Measurements from ENCODE around the gene MTRR. TPM values are rescaled to one million over a fixed set of nuclear protein-coding genes. Genes with fewer than 3 reads are reported as not detected.

The MTRR gene
- total RNA-seq, 1 experiment from 2014 or later = 72.6 TPM

DNA sequence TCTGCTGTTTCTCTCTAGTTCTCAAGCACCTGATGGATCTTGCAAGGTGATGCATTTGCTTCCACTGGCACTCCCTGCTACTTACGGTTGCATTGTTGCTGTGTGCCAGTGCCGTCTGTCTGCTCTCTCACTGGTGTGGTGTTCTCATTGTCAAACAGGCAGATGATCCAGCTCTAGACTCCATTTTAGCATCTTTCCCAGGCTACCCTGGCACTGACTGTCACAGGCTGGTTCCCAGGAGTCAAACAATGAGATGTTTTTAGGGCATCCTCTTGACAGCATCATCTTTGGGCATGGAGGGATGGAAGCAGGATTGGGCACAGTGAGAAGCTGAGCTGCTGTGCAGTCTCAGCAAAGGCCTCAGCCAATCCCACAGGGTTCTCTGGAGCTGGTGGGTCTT lies 12.9 kb downstream of the MTRR start:
- Histone ChIP-seq H3K27ac (no peak overlapping the region), H3K9me3 (ENCODE audit: insufficient read depth, low read depth) (no peaks in the 10 kb centered on the region), H3K9me2 (ENCODE audit: insufficient read depth) (no peaks in the 10 kb centered on the region), H3F3A (ENCODE audit: insufficient read depth, low read depth) (peaks cover 11% of the 10 kb centered on the region; the same call in 1 of the 2 replicates), H3K4me1 (replicated peaks; ENCODE audit: insufficient read depth) (no peaks in the 10 kb centered on the region), H3K4me3 (no peak overlapping the region), H3K4me2 (no peak overlapping the region), H4K20me1 (ENCODE audit: insufficient read depth) (peaks cover 6% of the 10 kb centered on the region), H2AFZ (no peak overlapping the region), H3K36me3 (ENCODE audit: low read depth) (peaks cover 45% of the 10 kb centered on the region), H3K79me2 (ENCODE audit: low read depth) (no peaks in the 10 kb centered on the region), H3K27me3 (ENCODE audit: insufficient read depth, low read depth) (no peaks in the 10 kb centered on the region)
- POLR2A ChIA-PET (ENCODE audit: unreplicated experiment) = no interaction called here
- CTCF ChIA-PET = no interaction called here
- TF ChIP-seq, protein P1, sequence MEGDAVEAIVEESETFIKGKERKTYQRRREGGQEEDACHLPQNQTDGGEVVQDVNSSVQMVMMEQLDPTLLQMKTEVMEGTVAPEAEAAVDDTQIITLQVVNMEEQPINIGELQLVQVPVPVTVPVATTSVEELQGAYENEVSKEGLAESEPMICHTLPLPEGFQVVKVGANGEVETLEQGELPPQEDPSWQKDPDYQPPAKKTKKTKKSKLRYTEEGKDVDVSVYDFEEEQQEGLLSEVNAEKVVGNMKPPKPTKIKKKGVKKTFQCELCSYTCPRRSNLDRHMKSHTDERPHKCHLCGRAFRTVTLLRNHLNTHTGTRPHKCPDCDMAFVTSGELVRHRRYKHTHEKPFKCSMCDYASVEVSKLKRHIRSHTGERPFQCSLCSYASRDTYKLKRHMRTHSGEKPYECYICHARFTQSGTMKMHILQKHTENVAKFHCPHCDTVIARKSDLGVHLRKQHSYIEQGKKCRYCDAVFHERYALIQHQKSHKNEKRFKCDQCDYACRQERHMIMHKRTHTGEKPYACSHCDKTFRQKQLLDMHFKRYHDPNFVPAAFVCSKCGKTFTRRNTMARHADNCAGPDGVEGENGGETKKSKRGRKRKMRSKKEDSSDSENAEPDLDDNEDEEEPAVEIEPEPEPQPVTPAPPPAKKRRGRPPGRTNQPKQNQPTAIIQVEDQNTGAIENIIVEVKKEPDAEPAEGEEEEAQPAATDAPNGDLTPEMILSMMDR (conservative IDR thresholded peaks at IDR 0.05) = no peak
- TF ChIP-seq EZH2 (IDR thresholded peaks at IDR 0.05; ENCODE audit: low read depth) = no peak
- no peak for DNase-seq
- intact Hi-C loops (cut with micrococcal nuclease; ENCODE audit: unreplicated experiment) = no loop called here
- BruUV-seq (replicated peaks) = no TSS peak

DNA sequence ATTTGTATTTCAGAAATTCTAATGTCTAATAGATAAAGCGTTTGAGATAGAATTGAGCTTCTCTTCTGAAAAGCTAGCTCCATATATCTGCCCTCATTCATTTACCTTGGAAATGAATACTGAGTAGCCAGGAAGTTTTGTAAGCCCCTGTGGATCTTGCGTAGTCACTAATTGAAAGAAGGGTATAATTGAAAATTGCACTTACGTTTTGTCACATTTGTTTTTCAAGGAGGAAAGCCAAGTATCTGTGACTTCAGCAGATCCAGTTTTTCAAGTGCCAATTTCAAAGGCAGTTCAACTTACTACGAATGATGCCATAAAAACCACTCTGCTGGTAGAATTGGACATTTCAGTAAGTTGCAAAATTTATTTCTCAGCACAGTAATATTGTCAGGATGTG lies 14.0 kb downstream of the MTRR start:
- Histone ChIP-seq H2AFZ (no peak overlapping the region), H3K79me2 (ENCODE audit: low read depth) (no peaks in the 10 kb centered on the region), H3K36me3 (ENCODE audit: low read depth) (peaks cover 43% of the 10 kb centered on the region), H3K9me3 (ENCODE audit: insufficient read depth, low read depth) (no peaks in the 10 kb centered on the region), H3K4me3 (no peak overlapping the region), H3K4me1 (replicated peaks; ENCODE audit: insufficient read depth) (no peaks in the 10 kb centered on the region), H3K9me2 (ENCODE audit: insufficient read depth) (no peaks in the 10 kb centered on the region), H3K27me3 (ENCODE audit: insufficient read depth, low read depth) (no peaks in the 10 kb centered on the region), H3K27ac (no peak overlapping the region), H4K20me1 (ENCODE audit: insufficient read depth) (peaks cover 8% of the 10 kb centered on the region), H3K4me2 (no peak overlapping the region), H3F3A (ENCODE audit: insufficient read depth, low read depth) (peaks cover 11% of the 10 kb centered on the region; the same call in 1 of the 2 replicates)
- no TSS peak for BruUV-seq (replicated peaks)
- ChIA-PET POLR2A (ENCODE audit: unreplicated experiment) (no interaction called here), CTCF (no interaction called here)
- DNase-seq = no peak
- TF ChIP-seq EZH2 (IDR thresholded peaks at IDR 0.05; ENCODE audit: low read depth) = no peak
- TF ChIP-seq, protein P1 (conservative IDR thresholded peaks at IDR 0.05) = no peak
- intact Hi-C loops (cut with micrococcal nuclease; ENCODE audit: unreplicated experiment) = no loop called here

DNA sequence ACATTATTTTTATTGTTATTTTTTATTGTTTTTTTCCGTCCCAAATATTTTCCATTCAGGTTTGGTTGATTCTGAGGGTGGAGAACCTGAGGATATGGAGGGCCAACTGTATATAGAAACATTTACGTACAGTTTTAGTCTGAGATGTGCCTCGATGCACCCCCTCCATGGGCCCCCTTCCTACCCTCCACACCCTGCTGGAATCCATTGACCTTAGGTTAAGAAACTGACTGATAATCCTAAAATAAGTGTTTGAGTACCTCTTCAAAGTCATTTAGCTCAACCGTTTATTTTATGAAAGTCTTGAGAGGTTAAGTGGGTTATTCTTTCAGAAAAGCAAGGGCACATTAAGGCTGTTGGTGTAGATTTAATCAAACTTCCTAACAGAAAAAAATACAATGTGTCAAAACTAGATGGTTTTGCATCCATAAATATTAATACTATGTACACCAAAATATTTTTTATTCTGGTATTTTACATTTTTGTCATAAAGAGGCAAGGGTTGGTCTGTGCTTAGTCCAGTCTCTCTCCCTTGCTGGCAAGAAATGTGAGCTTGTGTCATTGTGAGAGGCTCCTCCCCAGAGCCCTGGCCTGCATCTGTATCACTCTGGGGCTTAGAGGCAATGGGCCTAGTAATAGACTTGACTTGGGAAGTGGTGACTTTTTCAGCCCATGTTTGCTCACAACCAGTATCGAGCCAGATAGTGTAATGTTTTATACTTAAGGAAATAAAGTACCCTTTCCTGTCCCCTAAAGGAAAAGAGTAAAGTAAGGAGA lies 15.7 kb downstream of the MTRR start:
- no peak overlapping the region for H2AFZ ChIP-seq
- POLR2A ChIA-PET (ENCODE audit: unreplicated experiment) = no interaction called here
- TF ChIP-seq, protein P1 (conservative IDR thresholded peaks at IDR 0.05) = no peak; the same call in 1 of the 2 replicates
- no peak for TF ChIP-seq EZH2 (IDR thresholded peaks at IDR 0.05; ENCODE audit: low read depth)
- H3K9me2 ChIP-seq (ENCODE audit: insufficient read depth) = no peaks in the 10 kb centered on the region
- H3K4me2 ChIP-seq = no peak overlapping the region
- H3F3A ChIP-seq (ENCODE audit: insufficient read depth, low read depth) = peaks cover 11% of the 10 kb centered on the region; the same call in 1 of the 2 replicates
- CTCF ChIA-PET = no interaction called here
- DNase-seq = no peak
- H3K79me2 ChIP-seq (ENCODE audit: low read depth) = no peaks in the 10 kb centered on the region
- H3K36me3 ChIP-seq (ENCODE audit: low read depth) = peaks cover 34% of the 10 kb centered on the region
- H3K4me1 ChIP-seq (replicated peaks; ENCODE audit: insufficient read depth) = no peaks in the 10 kb centered on the region
- no peak overlapping the region for H3K27ac ChIP-seq
- no TSS peak for BruUV-seq (replicated peaks)
- no peaks in the 10 kb centered on the region for H3K27me3 ChIP-seq (ENCODE audit: insufficient read depth, low read depth)
- H3K4me3 ChIP-seq = no peak overlapping the region
- peaks cover 11% of the 10 kb centered on the region for H4K20me1 ChIP-seq (ENCODE audit: insufficient read depth)
- intact Hi-C loops (cut with micrococcal nuclease; ENCODE audit: unreplicated experiment) = loop anchor here (5.0 kb wide), 1 partner anchor 1323 kb away; no protein-coding TSS in a partner anchor
- no peaks in the 10 kb centered on the region for H3K9me3 ChIP-seq (ENCODE audit: insufficient read depth, low read depth)

Data from PC-9 (cell line).